Motor neuron (in vitro differentiated cells): ENCODE measurements around the gene SORCS1. TPM values are rescaled to one million over a fixed set of nuclear protein-coding genes. Genes with fewer than 3 reads are reported as not detected.

Experiments
- ATAC-seq, 8 experiments: fragments of 200-7000 bp; cut with Tn5 transposase; replicated peaks in 6 of 8; 2 replicates each; pipeline ENCODE4 v1.8.0; 2021; ENCODE audit warnings: mild to moderate bottlenecking in 8 of 8, moderate library complexity in 8 of 8
- H3K27ac ChIP-seq, 2 donors: fragments of 250-450 bp; sonication (Bioruptor Pico); 2 replicates each; pipeline ENCODE4 v1.9.0; 2021; ENCODE audit warnings: antibody characterized with exemption in 2 of 2, mild to moderate bottlenecking in 2 of 2, moderate library complexity in 1 of 2
- H3K4me1 ChIP-seq, 2 donors: fragments of 250-450 bp; sonication (Bioruptor Pico); replicated peaks in 1 of 2; 2 replicates each; pipeline ENCODE4 v1.6.1; 2021; ENCODE audit warnings: antibody characterized with exemption in 2 of 2, mild to moderate bottlenecking in 2 of 2, moderate library complexity in 1 of 2
- H3K4me3 ChIP-seq, 5 donors: fragments of 250-450 bp; sonication (Bioruptor Pico); 2 replicates each; pipeline ENCODE4 v1.9.0; 2021; ENCODE audit warnings: antibody characterized with exemption in 5 of 5, mild to moderate bottlenecking in 5 of 5, moderate library complexity in 4 of 5
- WGBS, 10 experiments: fragments of 450-650 bp; shearing (Covaris generic); methylation state at CpG; one replicate each; pipeline ENCODE4 v1.0.0; 2022; 5-methylcytosine and 5-hydroxymethylcytosine counted together
- in situ Hi-C, 9 experiments: fragments of 400-800 bp; cut with MboI; loops; one replicate each; pipeline ENCODE4 v1.15.0; 2021; ENCODE audit warnings: low sequenced_read_pairs in 9 of 9, low pct_unique_long_range_greater_than_20kb in 2 of 9; ENCODE audit not compliant: unreplicated experiment in 9 of 9
- total RNA-seq, 8 experiments: library from RNA; unstranded; fragments of 300-600 nt; gene quantifications; 2 replicates each; pipeline versions ENCODE4 v1.2.3 to v1.2.4, GENCODE V29; 2022

SORCS1 gene
- 10 to 100 TPM in 5 of 8 experiments, 1 to 10 TPM in 1, under 1 TPM in 2; 0.27 to 17.0 (median 11.0) TPM for total RNA-seq

DNA sequence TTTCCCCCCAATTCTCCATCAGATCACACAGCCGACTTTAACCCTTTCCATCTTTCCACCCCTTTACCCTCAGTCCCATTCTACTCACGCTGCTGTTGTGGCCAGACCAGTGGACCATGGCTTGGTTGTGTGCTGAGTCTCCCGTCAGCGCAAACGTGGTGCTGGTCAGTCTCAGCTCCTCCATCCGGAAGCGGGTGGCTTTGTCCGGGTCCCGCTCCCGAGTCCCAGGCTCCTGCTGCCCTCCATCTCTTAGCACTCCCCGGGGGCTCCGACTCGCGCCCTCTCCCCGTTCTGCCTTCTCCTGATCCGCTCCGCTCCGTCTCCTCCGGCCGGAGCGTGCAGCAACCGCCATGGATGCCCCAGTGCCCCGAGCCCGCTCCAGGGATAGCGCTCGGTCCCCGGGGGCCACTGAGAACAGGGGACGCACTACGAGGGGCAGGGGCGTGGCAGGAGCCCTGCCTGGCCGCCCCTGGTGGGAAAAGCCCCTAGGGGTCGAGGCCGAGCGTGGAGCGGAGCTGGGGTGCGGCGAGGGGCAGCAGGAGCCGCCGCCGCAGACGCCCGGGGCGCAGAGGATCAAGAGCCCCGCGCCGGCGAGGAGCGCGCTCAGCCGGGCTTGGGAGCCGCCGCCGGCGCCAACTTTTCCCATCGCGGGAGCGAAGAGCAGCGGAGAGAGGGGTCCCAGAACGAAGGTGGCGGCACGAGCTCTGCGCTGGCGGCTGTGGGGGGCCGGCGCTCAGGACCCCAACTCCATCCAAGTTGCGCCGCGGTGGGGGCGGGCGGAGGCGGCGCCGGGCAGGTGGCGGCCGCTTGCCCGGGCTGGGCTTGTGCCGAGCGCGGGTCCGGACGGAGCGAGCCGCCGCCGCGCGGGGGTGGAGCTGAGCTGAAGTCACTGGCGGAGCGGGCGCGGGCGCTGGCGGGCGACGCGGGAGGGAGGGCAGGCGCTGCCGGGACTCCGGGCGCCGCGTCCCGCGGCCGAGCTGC lies at the start of gene SORCS1:
Gene SORCS1 (minus strand): TSS at position 826 of the 981 bp plus-strand sequence.
- ATAC-seq = peak in 7 of 8 experiments; percentile 64 to 96 (median 89)
- 0% methylated on average over 1 to 2 of the region's 105 CpGs; no CpG with 5 or more reads in 7 of the 10 experiments for WGBS, 10 experiments
- Histone ChIP-seq H3K4me3 (peak within 1 kb of the TSS; percentile 56 to 97 (median 70)), H3K4me1 (no peaks in the 10 kb centered on the region), H3K27ac (peak within 1 kb of the TSS; percentile 14 to 26)
- in situ Hi-C loops = no loop called here

DNA sequence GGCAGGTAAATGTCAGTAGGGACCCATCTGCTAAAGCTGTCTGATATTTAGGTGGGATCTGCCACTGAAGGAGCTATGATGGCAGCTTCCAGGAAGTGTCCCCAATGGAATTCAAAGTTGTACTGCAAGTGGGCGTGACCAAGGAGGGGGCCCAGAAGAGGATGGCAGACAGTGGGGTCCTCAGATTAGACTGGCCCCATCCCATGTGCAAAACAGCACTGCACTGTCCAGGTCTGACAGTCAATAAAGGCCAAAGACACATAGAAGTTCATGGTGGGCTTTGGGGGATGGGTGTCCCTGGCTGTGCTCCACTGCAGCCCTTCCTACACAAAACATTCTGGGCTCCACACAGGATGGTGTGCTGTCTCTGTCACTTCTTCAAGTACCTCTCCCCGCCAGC lies 49.8 kb upstream of the SORCS1 start:
- Histone ChIP-seq H3K27ac (no peak overlapping the region), H3K4me3 (no peak overlapping the region), H3K4me1 (no peaks in the 10 kb centered on the region)
- in situ Hi-C loops = no loop called here
- 0 to 100% (median 100%) methylated on average over 1 of the region's 2 CpGs; no CpG with 5 or more reads in 5 of the 10 experiments for WGBS, 10 experiments
- no peak for ATAC-seq

GRCh38 chr10:107213861-107214260 lies 49.4 kb upstream of the SORCS1 start:
- H3K4me1 ChIP-seq = no peaks in the 10 kb centered on the region
- in situ Hi-C loops = no loop called here
- no peak for ATAC-seq
- 60 to 100% (median 98%) methylated on average over 1 to 5 of the region's 8 CpGs; no CpG with 5 or more reads in 4 of the 10 experiments for WGBS, 10 experiments
- H3K27ac ChIP-seq = no peak overlapping the region
- no peak overlapping the region for H3K4me3 ChIP-seq

- Histone ChIP-seq H3K27ac (no peak overlapping the region), H3K4me3 (no peak overlapping the region), H3K4me1 (peaks cover 4 to 5% of the 10 kb centered on the region in 2 donors)
- ATAC-seq = peak in 5 of 8 experiments; percentile 52 to 96 (median 72)
- in situ Hi-C loops = no loop called here
- 0 to 100% (median 40%) methylated on average over 1 to 4 of the region's 4 CpGs; no CpG with 5 or more reads in 1 of the 10 experiments for WGBS, 10 experiments
These were observed 42.3 kb upstream of the SORCS1 start for GRCh38 chr10:107206833-107207232.

- H3K4me3 ChIP-seq = no peak overlapping the region
- H3K4me1 ChIP-seq = no peaks in the 10 kb centered on the region
- in situ Hi-C loops = no loop called here
- no peak for ATAC-seq
- WGBS, 10 experiments = 0 to 80% (median 25%) methylated on average over 1 of the region's 1 CpG; no CpG with 5 or more reads in 4 of the 10 experiments
- H3K27ac ChIP-seq = no peak overlapping the region
These were observed 5.0 kb upstream of the SORCS1 start for GRCh38 chr10:107169516-107169915.

DNA sequence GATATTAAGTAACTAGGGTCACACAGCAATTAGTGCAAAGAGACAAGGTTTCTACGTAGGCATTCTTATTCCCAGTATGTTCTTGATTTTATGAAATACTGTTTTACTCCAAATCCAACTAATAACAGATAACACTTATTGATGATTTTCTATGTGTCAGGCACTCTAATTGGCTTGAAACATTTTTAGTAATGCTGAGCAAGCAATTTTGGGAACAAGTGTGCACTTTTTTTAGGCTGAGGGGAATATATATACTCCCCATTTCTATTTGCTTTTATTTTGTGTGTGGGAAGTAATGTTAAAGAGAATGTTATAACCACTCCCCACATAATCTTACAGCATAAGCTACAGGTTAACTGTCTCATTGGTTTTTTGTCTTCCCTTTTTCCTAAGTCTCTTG lies 4.2 kb upstream of the SORCS1 start:
- Histone ChIP-seq H3K4me3 (no peak overlapping the region), H3K27ac (no peak overlapping the region), H3K4me1 (no peaks in the 10 kb centered on the region)
- in situ Hi-C loops = no loop called here
- no peak for ATAC-seq
- WGBS, 10 experiments = 0 to 100% (median 67%) methylated on average over 1 of the region's 1 CpG; no CpG with 5 or more reads in 4 of the 10 experiments

- WGBS, 10 experiments = 20 to 100% (median 43%) methylated on average over 1 to 2 of the region's 2 CpGs
- no peak for ATAC-seq
- Histone ChIP-seq H3K4me3 (no peak overlapping the region), H3K27ac (no peak overlapping the region), H3K4me1 (no peaks in the 10 kb centered on the region)
- in situ Hi-C loops = no loop called here
These were observed 1.9 kb upstream of the SORCS1 start for GRCh38 chr10:107166403-107166802.

GRCh38 chr10:107164992-107165391 lies 486 bp upstream of the SORCS1 start:
- ATAC-seq = peak in 5 of 8 experiments; percentile 37 to 59 (median 50)

GRCh38 chr10:107163076-107163855 lies 1.2 kb downstream of the SORCS1 start:
- Histone ChIP-seq H3K27ac (no peak overlapping the region), H3K4me1 (no peaks in the 10 kb centered on the region), H3K4me3 (peak overlapping the region; percentile 56 to 97 (median 70))
- 0 to 35% (median 16%) methylated on average over 1 to 7 of the region's 7 CpGs; no CpG with 5 or more reads in 3 of the 10 experiments for WGBS, 10 experiments
- in situ Hi-C loops = no loop called here
- ATAC-seq = peak in 4 of 8 experiments; percentile 4 to 13 (median 10)

More at GRCh38 chr10:107164992-107165391, 486 bp upstream of the SORCS1 start:
- H3K4me3 ChIP-seq = peak overlapping the region; percentile 56 to 97 (median 70)
- WGBS, 10 experiments = 0 to 5% (median 0%) methylated on average over 1 to 3 of the region's 14 CpGs; no CpG with 5 or more reads in 5 of the 10 experiments
- H3K27ac ChIP-seq = peak overlapping the region; percentile 14 to 26
- H3K4me1 ChIP-seq = no peaks in the 10 kb centered on the region
- in situ Hi-C loops = no loop called here

GRCh38 chr10:107160866-107161265 lies 3.6 kb downstream of the SORCS1 start:
- ATAC-seq = no peak
- in situ Hi-C loops = no loop called here
- no peak overlapping the region for H3K27ac ChIP-seq
- H3K4me1 ChIP-seq = no peaks in the 10 kb centered on the region
- 0 to 94% (median 68%) methylated on average over 1 to 3 of the region's 3 CpGs; no CpG with 5 or more reads in 4 of the 10 experiments for WGBS, 10 experiments
- peak overlapping the region in 1 of 5 donors; percentile 10 for H3K4me3 ChIP-seq

- in situ Hi-C loops = no loop called here
- no peak overlapping the region for H3K4me3 ChIP-seq
- 0 to 100% (median 90%) methylated on average over 1 to 3 of the region's 4 CpGs; no CpG with 5 or more reads in 3 of the 10 experiments for WGBS, 10 experiments
- no peak overlapping the region for H3K27ac ChIP-seq
- no peaks in the 10 kb centered on the region for H3K4me1 ChIP-seq
- no peak for ATAC-seq
These were observed 4.6 kb downstream of the SORCS1 start for GRCh38 chr10:107159871-107160270.

DNA sequence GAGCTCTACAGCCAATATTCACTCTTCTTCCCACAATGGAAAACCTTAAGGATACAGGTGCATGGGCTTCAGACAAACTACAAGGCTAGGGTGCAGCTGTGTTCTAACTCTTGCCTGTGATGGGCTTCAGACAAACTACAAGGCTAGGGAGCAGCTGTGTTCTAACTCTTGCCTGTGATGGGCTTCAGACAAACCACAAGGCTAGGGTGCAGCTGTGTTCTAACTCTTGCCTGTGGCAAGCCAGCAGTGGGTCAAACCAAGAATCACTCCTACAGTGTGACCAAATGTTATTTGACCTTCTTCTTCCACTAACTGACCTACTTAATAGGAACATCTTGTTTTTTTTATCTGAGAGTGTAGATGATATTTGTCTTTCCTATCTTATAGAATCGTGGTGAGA lies 7.4 kb downstream of the SORCS1 start:
- 0 to 100% (median 60%) methylated on average over 1 of the region's 1 CpG; no CpG with 5 or more reads in 2 of the 10 experiments for WGBS, 10 experiments
- no peak overlapping the region for H3K27ac ChIP-seq
- ATAC-seq = no peak

More for the DNA sequence above, 7.4 kb downstream of the SORCS1 start:
- Histone ChIP-seq H3K4me3 (no peak overlapping the region), H3K4me1 (no peaks in the 10 kb centered on the region)
- in situ Hi-C loops = no loop called here
